Muscle of leg (tissue), 11 donors: ENCODE data around the gene ZNF598. TPM values are rescaled to one million over a fixed set of nuclear protein-coding genes. Genes with fewer than 3 reads are reported as not detected.

Experiments
- DNase-seq: peaks from one replicate; pipeline ENCODE4 v3.0.0; 2013
- H3K27ac ChIP-seq: one replicate; pipeline ENCODE4 v1.5.1; 2013; ENCODE audit warnings: mild to moderate bottlenecking, low read length, control low read depth
- H3K27me3 ChIP-seq: one replicate; pipeline ENCODE4 v1.6.1; 2013; ENCODE audit warnings: low read length; ENCODE audit not compliant: control insufficient read depth, insufficient read depth
- H3K36me3 ChIP-seq: one replicate; pipeline ENCODE4 v1.6.1; 2013; ENCODE audit warnings: low read length; ENCODE audit not compliant: control insufficient read depth, insufficient read depth
- H3K4me1 ChIP-seq: one replicate; pipeline ENCODE4 v1.6.1; 2013; ENCODE audit warnings: low read length; ENCODE audit not compliant: control insufficient read depth, insufficient read depth
- H3K4me3 ChIP-seq: one replicate; pipeline ENCODE4 v1.5.1; 2013; ENCODE audit warnings: low read length, control low read depth
- H3K9me3 ChIP-seq: replicated peaks from 2 replicates; pipeline ENCODE4 v1.6.1; 2013; ENCODE audit warnings: low read depth, low read length; ENCODE audit not compliant: control insufficient read depth
- WGBS: methylation state at CpG from one replicate; pipeline ENCODE4 v1.1.5; 2013; ENCODE audit warnings: missing lambda C conversion rate; ENCODE audit not compliant: insufficient coverage; 5-methylcytosine and 5-hydroxymethylcytosine counted together
- polyA plus RNA-seq, 8 donors: library from polyadenylated mRNA; unstranded; fragments of 120-200 nt; gene quantifications; one replicate each; pipeline versions ENCODE4 v1.2.1 to v1.2.3, GENCODE V29; 2013; ENCODE audit warnings: inconsistent platforms in 1 of 8, low replicate concordance in 1 of 8; ENCODE audit not compliant: insufficient read length in 8 of 8, insufficient read depth in 1 of 8
- total RNA-seq: library from RNA; stranded (reverse); fragments of 120-200 nt; gene quantifications from one replicate; pipeline ENCODE4 v1.2.4, GENCODE V29; 2013

The ZNF598 gene
- total and polyA plus RNA-seq, 9 donors = 6.6 to 28.6 (median 23.5) TPM

DNA sequence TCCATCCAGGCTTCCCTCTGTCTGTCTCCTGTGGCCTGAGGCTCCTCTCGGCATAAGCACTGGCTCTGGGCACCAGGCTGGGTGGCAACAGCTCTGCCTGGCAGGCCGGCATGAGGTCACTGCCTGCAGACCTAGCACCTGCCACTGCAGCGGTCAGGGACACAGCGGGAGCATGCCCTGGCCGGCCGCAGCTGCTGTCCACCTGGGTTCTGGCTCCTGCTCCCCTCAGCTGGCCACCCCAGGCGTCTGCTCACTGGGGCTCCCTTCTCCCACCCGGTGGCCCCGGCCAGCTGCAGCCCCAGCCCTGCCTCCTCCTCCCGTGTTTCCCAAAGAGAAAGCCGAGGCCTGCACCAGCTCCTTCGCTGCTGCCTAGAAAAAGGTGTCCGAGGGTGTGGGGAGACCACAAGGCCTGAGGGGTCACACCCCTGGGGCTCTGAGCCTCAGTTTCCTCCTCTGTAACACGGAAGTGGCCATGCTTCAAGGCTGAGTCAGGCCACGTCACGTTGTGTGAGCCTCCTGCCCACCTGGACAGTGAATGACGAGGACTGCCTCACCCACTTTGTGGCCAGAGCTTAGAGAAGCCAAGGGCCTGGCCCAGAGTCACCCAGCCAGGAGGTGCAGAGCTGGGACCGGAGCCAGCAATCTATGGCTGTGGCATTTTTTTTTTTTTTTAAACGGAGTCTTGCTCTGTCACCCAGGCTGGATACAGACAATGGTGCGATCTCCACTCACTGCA is 31.3 kb upstream of the ZNF598 start:
- WGBS = 46% methylated on average over 16 of the region's 20 CpGs
- no peaks in the 10 kb centered on the region for H3K27me3 ChIP-seq
- H3K4me1 ChIP-seq = peaks cover 83% of the 10 kb centered on the region
- peak overlapping the region; percentile 81 for H3K27ac ChIP-seq
- peak; percentile 89 for DNase-seq
- H3K9me3 ChIP-seq = no peaks in the 10 kb centered on the region
- H3K4me3 ChIP-seq = no peak overlapping the region
- H3K36me3 ChIP-seq = peaks cover 19% of the 10 kb centered on the region

DNA sequence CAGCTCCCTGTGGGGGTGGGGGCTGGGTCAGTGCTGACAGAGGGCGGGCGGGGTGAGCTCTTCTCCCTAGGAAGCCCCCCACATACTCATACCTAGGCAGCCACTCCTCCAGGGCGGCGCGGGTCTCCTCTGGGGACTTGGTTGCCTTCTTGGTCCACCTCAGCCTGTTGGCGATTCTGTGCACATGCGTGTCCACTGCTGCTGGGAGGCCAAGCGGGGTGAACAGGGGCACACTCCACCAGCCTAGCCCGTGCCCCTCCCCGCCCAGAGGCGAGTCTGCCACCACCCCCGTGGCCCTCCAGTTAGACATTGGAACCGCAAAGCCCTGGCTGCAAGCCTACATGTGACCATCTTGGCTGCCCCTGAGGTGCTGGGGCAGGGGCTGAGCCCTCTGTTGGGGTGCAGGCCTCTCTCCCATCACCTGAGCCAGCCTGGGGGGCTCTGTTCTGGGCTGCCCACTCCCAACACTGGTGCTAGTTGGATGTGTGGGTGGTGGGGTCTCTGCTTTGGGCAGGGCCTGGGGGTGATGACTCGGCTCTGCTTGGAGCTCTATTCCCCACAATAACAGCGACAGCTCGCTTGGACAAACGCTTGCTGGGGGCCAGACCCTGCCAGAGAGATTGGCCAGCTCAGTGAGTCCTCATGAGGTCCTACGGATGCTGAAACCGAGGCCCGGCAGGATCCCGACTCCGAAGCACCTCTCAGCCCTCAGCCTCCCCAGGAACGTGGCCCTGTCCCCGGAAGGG is 30.6 kb upstream of the ZNF598 start:
- DNase-seq = peak; percentile 49
- no peaks in the 10 kb centered on the region for H3K27me3 ChIP-seq
- H3K36me3 ChIP-seq = peaks cover 19% of the 10 kb centered on the region
- H3K9me3 ChIP-seq = no peaks in the 10 kb centered on the region
- H3K4me1 ChIP-seq = peaks cover 90% of the 10 kb centered on the region
- H3K27ac ChIP-seq = peak overlapping the region; percentile 81
- no peak overlapping the region for H3K4me3 ChIP-seq
- WGBS = 41% methylated on average over 17 of the region's 24 CpGs

DNA sequence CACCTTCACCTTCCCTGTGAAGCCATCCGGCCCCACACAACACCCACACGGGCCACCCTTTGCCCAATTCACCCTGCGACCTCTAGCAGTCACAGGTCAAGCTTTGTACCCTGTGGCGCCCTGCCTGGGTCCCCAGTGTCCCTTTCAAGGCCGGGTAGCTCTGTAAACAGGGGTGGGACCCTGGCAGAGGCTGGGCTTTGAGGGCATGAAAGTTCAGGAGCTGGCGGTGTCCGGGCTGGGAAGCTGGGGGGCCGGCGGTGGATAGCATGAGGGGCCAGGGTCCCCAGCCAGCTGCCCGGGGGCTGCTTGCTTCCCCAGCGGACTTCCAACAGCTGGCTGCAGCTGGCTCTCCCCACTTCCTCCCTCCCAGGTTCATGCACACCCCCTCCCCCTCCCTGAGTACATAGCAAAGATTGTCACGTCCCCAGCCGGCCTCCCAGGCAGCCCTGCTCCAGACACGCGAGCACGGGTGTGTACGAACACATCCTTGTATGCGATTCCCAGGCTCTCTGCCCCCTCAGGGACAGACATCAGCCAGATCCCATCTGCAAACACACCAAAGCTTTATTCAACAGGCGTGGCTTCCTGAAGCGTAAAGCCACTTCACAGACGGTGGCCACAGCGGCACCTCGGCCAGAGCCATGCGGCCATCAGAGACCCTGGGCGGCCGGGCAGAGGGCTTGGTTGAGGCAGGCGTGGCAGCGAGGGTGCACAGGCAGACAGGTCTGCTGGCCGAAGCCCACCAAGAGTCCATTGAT is 29.8 kb upstream of the ZNF598 start:
- WGBS = 16% methylated on average over 23 of the region's 29 CpGs
- H3K9me3 ChIP-seq = no peaks in the 10 kb centered on the region
- DNase-seq = peak; percentile 94
- H3K4me3 ChIP-seq = no peak overlapping the region
- H3K4me1 ChIP-seq = peaks cover 96% of the 10 kb centered on the region
- H3K36me3 ChIP-seq = peaks cover 19% of the 10 kb centered on the region
- H3K27me3 ChIP-seq = no peaks in the 10 kb centered on the region
- H3K27ac ChIP-seq = peak overlapping the region; percentile 85

DNA sequence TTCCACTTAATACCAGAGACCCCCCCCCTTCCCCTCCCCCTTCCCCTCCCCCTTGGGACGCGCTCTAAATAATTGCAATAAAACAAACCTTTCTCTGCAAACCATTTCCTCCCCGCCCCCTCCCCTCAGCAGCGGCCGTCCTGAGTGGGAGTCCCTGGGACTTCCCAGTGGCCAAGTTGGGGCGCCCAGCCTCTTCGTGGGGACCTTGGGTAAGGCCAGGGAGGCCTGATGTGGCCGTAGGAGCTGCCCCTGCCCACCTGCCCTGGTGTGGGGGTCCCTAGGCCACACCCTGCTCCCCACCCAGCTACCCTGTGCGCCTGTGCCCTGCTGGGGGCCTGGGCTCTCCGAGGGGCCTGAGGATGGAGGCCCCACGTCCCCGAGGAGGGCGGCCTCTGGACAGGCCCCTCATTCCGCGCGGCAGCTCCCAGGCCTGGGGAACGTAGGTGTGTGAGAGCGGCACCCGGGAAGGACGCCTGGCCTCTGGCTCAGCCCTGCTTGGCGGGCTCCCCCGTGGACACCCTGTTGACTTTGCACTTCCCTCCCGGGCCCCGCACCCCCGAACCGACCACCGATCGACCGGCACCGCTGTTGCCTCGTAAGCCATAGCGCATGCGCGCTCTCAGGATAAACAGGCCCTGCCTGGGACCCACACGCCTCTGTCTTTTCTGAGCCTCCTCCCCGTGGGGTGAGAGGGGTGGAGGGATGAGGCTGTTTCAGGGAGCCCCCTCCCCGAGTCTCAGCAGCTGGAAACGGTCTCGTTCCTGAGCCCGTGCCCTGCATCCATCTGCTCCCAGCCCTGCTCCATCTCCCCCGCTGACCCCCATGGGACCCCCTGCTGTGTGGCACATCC is 29.0 kb upstream of the ZNF598 start:
- DNase-seq = peak; percentile 91
- Histone ChIP-seq H3K27me3 (no peaks in the 10 kb centered on the region), H3K36me3 (peaks cover 19% of the 10 kb centered on the region), H3K9me3 (no peaks in the 10 kb centered on the region), H3K4me1 (peaks cover 93% of the 10 kb centered on the region), H3K27ac (peak overlapping the region; percentile 85), H3K4me3 (no peak overlapping the region)
- 31% methylated on average over 30 of the region's 41 CpGs for WGBS

DNA sequence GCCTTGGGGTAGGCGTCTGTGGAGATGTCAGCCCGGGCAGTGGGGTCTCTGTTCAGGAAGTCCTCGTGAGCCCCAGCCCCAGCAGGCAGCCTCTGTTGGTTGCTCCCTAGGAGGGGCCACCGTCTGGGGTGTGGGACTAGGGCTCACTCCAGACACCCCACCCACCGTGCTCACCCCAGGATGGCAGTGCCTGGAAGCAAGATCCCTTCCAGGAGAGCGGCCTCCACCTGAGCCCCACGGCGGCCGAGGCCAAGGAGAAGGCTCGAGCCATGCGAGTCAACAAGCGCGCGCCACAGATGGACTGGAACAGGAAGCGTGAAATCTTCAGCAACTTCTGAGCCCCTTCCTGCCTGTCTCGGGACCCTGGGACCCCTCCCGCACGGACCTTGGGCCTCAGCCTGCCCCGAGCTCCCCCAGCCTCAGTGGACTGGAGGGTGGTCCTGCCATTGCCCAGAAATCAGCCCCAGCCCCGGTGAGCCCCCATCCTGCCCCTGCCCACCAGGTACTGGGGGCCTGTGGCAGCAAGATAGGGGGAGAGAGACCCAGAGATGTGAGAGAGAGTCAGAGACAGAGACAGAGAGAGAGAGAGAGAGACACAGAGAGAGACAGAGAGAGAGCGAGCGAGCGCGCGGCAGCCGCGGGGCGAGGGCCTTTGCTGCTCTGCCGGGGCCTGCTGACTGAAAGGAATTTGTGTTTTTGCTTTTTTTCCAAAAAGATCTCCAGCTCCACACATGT is 28.2 kb upstream of the ZNF598 start:
- no peaks in the 10 kb centered on the region for H3K27me3 ChIP-seq
- H3K4me1 ChIP-seq = peaks cover 93% of the 10 kb centered on the region
- H3K4me3 ChIP-seq = no peak overlapping the region
- H3K27ac ChIP-seq = peak overlapping the region; percentile 91
- 29% methylated on average over 17 of the region's 29 CpGs for WGBS
- no peak for DNase-seq
- peaks cover 19% of the 10 kb centered on the region for H3K36me3 ChIP-seq
- H3K9me3 ChIP-seq = no peaks in the 10 kb centered on the region

DNA sequence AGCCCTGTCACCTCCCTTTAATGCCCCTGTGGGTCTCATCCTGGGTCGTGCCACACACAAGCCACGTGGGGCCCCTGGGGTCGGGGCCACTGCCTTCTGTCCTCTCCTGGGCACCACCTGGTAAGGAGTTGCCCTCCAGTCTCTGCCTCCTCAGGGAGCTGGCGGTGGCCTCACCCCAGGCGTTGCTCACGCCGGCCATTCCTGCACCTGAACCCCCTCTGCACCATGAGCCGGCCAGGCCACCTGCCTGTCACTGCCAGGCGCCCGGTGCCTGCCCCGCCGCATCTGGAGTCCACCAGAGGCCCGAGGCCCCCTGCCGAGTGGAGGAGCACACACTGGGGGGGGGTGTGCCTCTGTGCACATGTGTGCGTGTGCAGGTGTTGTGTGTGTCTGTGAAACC is 27.5 kb upstream of the ZNF598 start:
- 84% methylated on average over 5 of the region's 15 CpGs for WGBS
- peaks cover 96% of the 10 kb centered on the region for H3K4me1 ChIP-seq

DNA sequence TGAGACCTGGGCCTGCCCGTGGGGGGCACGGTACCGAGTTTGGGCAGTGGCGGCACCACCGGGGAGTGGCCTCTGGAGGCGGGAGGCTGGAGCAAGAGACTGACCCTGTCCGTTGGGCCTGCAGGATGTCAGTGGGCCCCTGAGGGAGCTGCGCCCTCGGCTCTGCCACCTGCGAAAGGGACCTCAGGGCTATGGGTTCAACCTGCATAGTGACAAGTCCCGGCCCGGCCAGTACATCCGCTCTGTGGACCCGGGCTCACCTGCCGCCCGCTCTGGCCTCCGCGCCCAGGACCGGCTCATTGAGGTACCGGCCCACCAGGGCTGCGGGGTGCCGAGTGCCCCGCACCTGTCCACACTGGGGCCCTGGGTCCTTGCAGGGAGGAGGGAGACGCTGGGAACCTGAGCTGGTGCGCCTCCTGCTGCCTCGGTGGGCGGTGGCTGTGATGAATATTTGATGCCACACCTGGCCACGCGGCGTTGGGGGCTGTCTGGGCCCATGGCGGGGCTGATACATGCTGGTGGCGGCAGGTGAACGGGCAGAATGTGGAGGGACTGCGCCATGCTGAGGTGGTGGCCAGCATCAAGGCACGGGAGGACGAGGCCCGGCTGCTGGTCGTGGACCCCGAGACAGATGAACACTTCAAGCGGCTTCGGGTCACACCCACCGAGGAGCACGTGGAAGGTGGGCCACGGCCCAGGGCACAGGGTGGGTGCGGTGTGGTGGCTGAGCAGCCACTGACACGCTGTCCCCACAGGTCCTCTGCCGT is 26.8 kb upstream of the ZNF598 start:
- no peak for DNase-seq
- Histone ChIP-seq H3K36me3 (peaks cover 19% of the 10 kb centered on the region), H3K9me3 (no peaks in the 10 kb centered on the region), H3K27me3 (no peaks in the 10 kb centered on the region), H3K27ac (peak overlapping the region; percentile 80), H3K4me3 (no peak overlapping the region), H3K4me1 (peaks cover 89% of the 10 kb centered on the region)
- WGBS = 84% methylated on average over 46 of the region's 47 CpGs

More for the DNA sequence above, 27.5 kb upstream of the ZNF598 start:
- DNase-seq = no peak
- Histone ChIP-seq H3K36me3 (peaks cover 19% of the 10 kb centered on the region), H3K4me3 (no peak overlapping the region), H3K27me3 (no peaks in the 10 kb centered on the region), H3K27ac (peak overlapping the region; percentile 91), H3K9me3 (no peaks in the 10 kb centered on the region)

DNA sequence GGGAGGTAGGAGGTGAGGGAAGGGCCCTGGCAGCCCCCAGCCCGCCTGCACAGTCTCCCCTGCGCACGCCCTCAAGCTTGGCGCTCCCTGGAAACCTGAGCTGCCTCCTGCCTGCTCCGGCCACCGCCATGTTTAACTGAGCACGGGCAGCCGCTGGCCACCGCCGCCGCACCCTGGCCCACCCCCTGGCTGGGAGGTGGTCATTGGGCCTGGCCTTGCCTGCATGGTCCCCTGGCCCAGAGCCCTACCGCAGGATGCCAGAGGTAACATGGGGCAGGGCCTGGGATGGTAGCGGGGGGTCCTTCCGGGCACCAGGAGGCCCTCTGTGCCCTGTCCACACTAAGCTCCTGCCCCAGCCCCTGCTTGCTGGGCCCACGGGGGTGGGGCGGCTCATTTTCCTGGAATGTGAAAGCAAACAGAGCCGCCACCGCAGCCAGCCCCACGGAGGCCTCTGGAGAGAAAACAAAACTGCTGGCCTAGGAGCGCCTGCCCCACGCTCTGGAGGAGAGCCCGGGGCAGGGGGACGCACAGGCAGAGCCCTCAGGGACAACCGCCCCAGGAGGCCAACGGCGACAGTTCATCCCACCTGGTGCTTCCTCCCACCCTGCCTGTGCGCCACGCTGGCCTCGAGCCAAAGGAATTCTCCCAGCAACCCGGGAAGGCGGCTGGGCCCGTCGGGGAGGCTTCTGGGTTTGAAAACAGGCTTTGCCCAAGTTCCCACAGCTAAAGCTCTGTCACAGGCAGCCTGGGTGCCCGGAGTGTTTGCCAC is 26.0 kb upstream of the ZNF598 start:
- peak overlapping the region; percentile 80 for H3K27ac ChIP-seq
- peaks cover 84% of the 10 kb centered on the region for H3K4me1 ChIP-seq
- no peaks in the 10 kb centered on the region for H3K9me3 ChIP-seq
- peaks cover 19% of the 10 kb centered on the region for H3K36me3 ChIP-seq
- WGBS = 19% methylated on average over 31 of the region's 34 CpGs
- no peaks in the 10 kb centered on the region for H3K27me3 ChIP-seq
- peak; percentile 70 for DNase-seq
- H3K4me3 ChIP-seq = no peak overlapping the region
